T-helper 1 cell (primary cell): Measurements from ENCODE around the gene SYK.
"Not testable (repeated sequence)": the region's sequence is repeated elsewhere in the genome, so short reads cannot be mapped to it uniquely, and the experiment has no call there.

Experiments
- DNase-seq, 5 donors: peaks; one replicate each; pipeline ENCODE4 v3.0.0-alpha.2; 2012 to 2020
- total RNA-seq, 4 donors: gene quantifications; one replicate each; lab custom pipeline; 2026; lab: John Stamatoyannopoulos, UW

The SYK gene
- total RNA-seq, result 0 to 1.3 (median 0.76) reads per million in 4 donors

DNA sequence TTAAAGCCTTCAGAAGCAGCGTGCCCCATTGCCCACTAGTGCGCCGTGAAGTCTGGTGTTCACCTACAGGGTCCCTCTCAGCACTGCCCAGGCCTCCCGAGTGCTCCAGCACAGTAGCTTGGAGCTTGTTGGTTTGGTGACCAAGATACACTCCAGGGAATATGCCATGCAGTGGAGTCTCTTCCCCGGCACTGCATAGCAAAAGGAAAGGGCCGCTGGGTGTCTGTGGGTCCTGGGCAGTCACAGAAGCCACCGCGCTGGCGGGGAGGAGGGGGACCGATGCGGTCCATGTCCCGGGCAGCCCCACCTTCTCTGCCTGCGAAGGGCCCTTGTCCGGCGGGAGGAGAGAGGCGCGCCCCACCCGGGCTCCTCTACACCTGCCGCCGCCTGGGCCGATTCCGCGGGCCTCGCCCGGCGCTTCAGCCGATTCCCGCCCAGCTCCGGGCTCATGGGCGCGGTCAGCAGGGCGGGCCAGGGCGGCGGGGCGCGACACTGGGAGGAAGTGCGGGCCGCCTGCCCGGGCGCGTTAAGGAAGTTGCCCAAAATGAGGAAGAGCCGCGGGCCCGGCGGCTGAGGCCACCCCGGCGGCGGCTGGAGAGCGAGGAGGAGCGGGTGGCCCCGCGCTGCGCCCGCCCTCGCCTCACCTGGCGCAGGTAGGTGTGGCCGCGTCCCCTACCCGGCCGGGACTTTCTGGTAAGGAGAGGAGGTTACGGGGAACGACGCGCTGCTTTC, at the start of gene SYK:
TSS of gene SYK (plus strand) at position 579 of the 732 bp plus-strand sequence. CDS start 42,080 bp downstream, outside the sequence.
- peak in 1 of 5 donors; percentile 20 for DNase-seq

- DNase-seq, result peak in 4 of 5 donors; percentile 14 to 41 (median 16)
Observed at GRCh38 chr9:90755514-90756371, 45.9 kb upstream of the SYK start.

GRCh38 chr9:90760577-90760976, 41.0 kb upstream of the SYK start:
- DNase-seq, result not testable (repeated sequence)

DNA sequence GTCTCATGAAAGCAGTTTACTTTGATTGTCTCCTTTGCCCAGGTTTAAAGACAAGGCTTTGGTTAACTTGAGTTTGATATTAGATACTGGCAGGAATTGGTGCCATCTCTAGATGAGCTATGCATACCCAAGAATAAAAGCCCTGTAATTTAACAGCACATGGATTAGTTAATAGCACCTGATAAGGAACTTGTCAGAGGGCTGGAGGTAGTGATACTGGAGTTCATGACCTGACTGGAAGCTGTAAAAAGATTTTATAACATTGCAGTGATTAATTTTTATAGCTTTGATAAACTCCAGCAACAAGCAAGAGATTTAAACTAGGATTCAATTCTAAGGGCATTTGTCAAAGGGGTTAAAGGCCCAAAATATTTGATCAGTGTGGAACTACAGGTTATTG, 34.9 kb upstream of the SYK start:
- DNase-seq, result no peak

GRCh38 chr9:90767523-90768100, 34.0 kb upstream of the SYK start:
- no peak for DNase-seq

GRCh38 chr9:90770182-90770738, 31.4 kb upstream of the SYK start:
- no peak for DNase-seq

DNA sequence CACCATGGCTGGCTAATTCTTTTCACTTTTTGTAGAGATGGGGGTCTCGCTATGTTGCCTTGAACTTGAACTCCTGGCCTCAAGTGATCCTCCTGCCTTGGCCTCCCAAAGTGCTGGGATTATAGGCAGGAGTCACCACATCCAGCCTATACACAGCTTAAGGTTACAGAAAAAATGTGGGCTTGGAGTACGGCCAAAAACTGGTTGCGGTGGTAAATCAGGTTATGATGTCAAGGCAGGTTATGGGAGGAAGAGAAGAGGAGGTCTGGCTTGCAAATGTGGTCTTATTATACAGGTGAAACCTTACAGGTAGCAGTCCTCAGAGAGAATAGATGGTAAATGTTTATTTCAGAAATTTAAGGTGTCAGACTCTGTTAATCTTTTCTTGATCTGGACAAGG, 30.7 kb upstream of the SYK start:
- no peak for DNase-seq

DNA sequence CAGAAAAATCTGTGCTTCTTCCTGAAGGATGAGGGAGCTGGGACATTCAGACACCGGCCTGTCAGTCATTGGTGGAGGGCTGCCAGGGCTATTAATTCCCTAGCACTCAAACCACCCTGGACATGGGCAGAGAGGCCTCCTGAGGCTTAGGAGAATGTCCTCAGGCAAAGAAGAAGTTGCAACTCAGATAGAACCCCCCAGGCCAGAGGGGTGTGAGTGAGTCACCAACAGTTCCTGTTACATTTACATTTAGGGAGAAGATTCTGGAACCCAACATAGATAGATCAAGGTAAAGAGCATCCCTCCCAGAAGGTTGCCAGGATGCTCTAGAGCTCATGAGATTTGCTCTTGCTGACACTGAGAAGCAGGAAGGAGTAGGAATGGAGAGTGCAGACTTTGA, 29.2 kb upstream of the SYK start:
- DNase-seq, result no peak

DNA sequence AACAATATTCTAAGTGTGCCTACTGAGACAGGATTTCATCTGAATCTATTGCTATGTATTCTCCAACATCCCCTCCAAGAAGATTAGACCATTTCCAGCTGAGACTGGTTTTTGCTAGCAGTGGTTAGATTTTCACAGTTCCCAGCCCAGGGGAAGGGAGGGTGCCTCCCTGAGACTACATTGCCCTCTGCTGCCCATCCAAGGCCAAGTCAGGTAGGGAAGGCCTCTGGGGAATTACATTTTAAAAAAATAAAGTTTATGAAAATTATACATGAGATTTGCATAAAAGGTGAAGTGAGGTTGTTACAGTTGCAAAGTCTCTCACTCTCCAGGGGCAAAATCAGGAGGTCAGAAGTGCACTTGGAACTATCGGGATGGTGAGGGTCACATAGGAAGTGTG, 28.0 kb upstream of the SYK start:
- DNase-seq, result no peak

- DNase-seq, result no peak
Observed at GRCh38 chr9:90774071-90774470, 27.5 kb upstream of the SYK start.

GRCh38 chr9:90774682-90775081, 26.9 kb upstream of the SYK start:
- DNase-seq, result no peak

GRCh38 chr9:90775657-90776056, 26.0 kb upstream of the SYK start:
- no peak for DNase-seq

- no peak for DNase-seq
Observed at GRCh38 chr9:90778746-90779145, 22.9 kb upstream of the SYK start.

DNA sequence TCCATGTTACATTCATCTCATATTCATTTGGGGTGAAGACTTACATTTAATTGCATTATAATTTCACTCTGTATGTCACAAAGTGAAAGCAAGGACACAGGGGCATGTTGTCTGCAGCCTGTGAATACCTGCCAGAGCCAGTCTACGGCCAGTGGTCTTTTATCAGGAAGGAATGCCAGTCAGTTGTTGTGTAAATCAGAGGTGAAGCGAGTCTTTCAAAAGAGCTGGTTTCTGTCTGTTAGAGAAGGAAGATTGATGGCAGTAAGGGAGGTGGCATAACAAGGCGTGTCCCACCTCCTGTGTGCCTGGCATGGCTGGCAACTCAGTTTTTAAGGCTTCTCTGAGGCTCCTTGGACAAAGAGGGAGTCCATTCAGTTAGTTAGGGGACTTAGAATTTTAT, 18.1 kb upstream of the SYK start:
- no peak for DNase-seq

DNA sequence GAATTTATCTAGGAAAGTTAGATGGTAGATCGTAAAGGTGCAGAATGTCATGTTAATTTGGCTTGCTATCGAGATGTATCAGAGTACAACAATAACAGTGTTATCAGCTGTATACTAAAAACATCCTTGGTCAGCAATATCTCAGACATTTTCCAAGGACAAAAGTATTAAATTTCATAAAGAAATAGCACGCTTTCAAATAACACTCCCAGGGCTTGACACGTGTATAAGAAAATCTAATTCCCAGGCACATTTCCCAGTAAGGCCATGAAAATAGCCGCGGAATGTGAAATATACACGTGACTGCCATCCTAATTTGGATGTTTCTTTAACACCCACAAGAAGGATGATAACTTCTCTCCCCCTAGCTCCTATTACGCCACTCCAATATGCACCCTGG, 17.7 kb upstream of the SYK start:
- no peak for DNase-seq

DNA sequence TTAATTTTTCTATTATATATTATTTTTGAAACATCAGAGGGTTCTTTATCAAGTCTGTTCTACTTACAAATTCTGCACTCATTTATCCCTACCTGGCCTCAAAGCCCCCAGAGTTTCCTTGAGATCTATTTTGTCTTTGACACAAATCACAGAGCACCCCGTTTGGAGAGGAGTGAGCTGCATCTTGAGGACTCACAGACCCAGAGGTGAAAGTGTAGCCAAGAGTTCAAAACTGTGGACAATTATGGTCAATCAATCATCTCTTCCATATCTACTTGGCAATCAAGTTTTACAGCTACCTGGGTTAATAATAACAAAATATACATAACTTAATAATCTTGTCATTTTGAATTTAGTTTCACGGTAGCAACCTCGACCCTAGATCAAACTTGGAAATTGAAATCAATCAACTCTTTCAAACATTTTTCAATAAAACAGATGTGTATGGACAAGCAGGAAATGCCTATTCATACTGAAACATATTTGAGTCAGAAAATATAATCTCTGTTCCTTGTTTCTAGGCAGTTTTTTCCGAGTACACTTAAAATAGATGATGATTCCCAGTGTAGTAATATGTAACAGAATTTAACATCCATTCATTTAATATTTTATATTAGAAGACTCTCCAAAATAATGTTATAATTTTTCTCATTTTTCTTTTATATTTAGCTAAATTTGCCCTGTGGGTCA, 13.7 kb upstream of the SYK start:
- DNase-seq, result no peak

GRCh38 chr9:90788527-90788926, 13.1 kb upstream of the SYK start:
- DNase-seq, result not testable (repeated sequence)

DNA sequence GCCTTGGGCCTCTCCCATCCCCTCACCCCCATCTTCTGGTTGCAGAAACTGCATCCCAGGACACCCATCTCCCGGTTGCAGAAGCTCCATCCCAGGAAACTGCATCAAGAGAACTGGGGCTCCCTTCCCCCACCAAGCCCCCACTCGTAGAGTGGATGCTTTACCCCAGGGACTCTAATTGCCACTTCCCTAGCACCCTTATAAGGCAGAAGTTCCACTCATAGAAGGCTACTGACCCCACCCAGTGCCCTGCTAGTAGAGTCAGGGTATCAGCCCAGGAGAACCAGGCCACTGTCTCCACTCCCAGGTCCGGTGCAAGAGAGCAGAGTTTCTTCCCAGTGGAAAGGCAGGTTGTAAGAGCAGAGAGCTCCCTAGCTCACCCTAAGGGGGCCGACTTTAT, 12.2 kb upstream of the SYK start:
- DNase-seq, result no peak

GRCh38 chr9:90789862-90790261, 11.8 kb upstream of the SYK start:
- no peak for DNase-seq

DNA sequence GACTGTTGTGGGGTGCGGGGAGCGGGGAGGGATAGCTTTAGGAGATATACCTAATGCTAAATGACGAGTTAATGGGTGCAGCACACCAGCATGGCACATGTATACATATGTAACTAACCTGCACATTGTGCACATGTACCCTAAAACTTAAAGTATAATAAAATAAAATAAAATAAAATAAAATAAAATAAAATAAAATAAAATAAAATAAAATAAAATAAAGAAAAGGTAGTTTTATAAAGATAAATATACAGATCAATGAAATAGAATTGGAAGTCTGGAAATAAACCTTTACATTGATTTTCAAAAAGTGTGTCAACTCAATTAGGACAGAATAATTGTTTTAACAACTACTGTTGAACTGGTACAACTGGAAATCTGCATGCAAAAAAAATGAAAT, 8.6 kb upstream of the SYK start:
- DNase-seq, result not testable (repeated sequence)

GRCh38 chr9:90793729-90794128, 7.9 kb upstream of the SYK start:
- no peak for DNase-seq

DNA sequence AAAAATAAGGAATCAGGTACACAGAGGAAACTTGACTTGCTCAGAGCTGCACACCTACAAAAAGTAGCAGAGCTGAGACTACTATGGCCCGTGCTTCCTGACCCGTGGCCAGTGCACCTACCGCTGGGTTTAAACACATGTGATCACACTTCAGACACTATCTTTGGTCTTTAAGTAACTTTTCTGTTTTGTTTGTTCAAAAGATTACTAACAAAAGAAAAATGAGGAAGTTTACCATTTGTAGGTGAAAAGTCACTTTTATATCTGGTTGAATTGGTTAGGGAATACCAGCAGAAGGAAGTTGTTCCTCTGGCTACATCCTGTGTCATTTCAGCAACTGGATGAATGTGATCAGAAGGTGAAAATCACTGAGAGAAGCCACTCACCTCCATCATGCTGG, 6.5 kb upstream of the SYK start:
- DNase-seq, result no peak

- no peak for DNase-seq
Observed at GRCh38 chr9:90795871-90796317, 5.7 kb upstream of the SYK start.
